ENCODE results near the gene EGFLAM.

The EGFLAM gene

DNA sequence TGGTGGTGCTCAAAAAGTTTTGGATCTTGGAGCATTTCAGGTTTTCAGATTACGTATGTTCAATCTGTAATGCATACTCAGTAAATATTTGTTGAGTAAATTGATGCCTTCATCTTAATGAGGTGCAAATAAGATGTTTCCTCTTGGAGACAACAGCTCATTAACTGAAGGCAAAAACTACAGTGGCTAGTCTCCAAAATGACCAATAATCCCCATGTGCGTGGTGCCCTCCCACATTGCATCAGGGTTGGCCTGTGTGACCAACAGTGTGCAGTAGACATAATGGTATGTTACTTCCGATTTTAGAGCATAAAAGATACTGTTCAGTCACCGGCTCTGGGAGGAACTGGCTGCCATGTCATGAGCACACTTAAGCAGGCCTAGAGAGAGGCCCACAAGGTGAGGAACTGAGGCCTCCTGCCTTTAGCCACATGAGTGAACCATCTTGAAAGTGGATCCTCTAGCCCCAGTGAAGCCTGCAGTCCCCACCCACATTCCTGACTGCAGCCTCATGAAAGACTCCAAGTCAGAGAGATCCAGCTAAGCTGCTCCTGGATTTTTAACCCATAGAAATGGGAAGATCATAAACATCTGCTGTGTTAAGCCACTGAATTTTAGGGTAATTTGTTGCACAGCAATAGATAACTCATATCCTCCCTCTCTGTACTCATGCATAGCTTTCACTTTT is 242.4 kb downstream of the EGFLAM start:
- Histone ChIP-seq H3K4me1 (ENCODE audit: control insufficient read depth, insufficient read depth, low read length) (no peaks in the 10 kb centered on the region), H3K27me3 (ENCODE audit: control insufficient read depth, insufficient read depth, low read length, poor library complexity, severe bottlenecking) (no peaks in the 10 kb centered on the region), H3K4me3 (ENCODE audit: insufficient read depth, low read depth, low read length) (no peak overlapping the region), H3K36me3 (ENCODE audit: control insufficient read depth, insufficient read depth, low read length) (no peaks in the 10 kb centered on the region), H3K27ac (ENCODE audit: insufficient read depth, low read depth, low read length, poor library complexity, severe bottlenecking) (no peak overlapping the region), H3K9me3 (ENCODE audit: control insufficient read depth, low read length) (no peaks in the 10 kb centered on the region)
- WGBS, 2 experiments = 95 to 96% methylated on average over 4 of the region's 4 CpGs

DNA sequence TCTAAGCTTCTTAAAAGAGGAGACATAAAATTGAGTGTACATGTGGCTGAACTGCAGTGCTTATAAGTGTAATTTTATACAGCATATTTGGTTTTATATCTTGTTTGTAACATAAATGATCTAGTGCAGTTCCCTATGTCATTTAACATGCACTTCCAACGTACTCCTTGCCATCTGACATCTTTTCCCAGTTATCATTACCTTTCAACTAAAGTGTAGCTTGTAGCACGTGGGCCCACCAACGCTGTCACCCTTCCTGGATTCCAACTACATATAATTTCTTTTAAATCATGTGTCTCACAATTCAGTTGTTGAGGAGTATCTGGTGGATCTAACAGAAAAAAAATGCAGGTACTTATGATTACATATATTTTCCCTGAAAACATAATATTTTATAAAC is 247.9 kb downstream of the EGFLAM start:
- Histone ChIP-seq H3K4me1 (ENCODE audit: control insufficient read depth, insufficient read depth, low read length) (no peaks in the 10 kb centered on the region), H3K27ac (ENCODE audit: insufficient read depth, low read depth, low read length, poor library complexity, severe bottlenecking) (no peak overlapping the region), H3K36me3 (ENCODE audit: control insufficient read depth, insufficient read depth, low read length) (no peaks in the 10 kb centered on the region), H3K27me3 (ENCODE audit: control insufficient read depth, insufficient read depth, low read length, poor library complexity, severe bottlenecking) (no peaks in the 10 kb centered on the region), H3K4me3 (ENCODE audit: insufficient read depth, low read depth, low read length) (no peak overlapping the region), H3K9me3 (ENCODE audit: control insufficient read depth, low read length) (no peaks in the 10 kb centered on the region)
- 76 to 95% methylated on average over 3 of the region's 3 CpGs for WGBS, 2 experiments

DNA sequence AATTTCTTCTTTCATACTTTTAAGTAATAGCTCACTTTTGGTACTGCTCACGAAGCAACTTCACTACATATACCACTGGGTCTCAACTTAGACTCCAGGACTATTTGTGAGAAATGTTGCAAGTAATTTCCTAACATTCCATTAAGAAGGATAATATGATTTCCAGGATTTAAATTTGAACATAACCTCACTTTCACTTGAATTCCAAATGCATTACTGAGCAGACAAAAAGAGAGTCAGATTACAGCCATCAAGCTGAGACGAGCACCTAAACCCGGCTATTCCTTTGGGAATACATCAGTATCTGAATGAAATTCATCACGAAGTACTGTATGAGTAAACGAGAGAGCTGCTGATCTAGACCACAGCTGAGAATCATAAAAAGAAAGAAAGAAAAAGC is 250.8 kb downstream of the EGFLAM start:
- no peaks in the 10 kb centered on the region for H3K27me3 ChIP-seq (ENCODE audit: control insufficient read depth, insufficient read depth, low read length, poor library complexity, severe bottlenecking)
- H3K4me1 ChIP-seq (ENCODE audit: control insufficient read depth, insufficient read depth, low read length) = peaks cover 5% of the 10 kb centered on the region
- H3K27ac ChIP-seq (ENCODE audit: insufficient read depth, low read depth, low read length, poor library complexity, severe bottlenecking) = no peak overlapping the region
- H3K36me3 ChIP-seq (ENCODE audit: control insufficient read depth, insufficient read depth, low read length) = no peaks in the 10 kb centered on the region
- no peak overlapping the region for H3K4me3 ChIP-seq (ENCODE audit: insufficient read depth, low read depth, low read length)
- H3K9me3 ChIP-seq (ENCODE audit: control insufficient read depth, low read length) = no peaks in the 10 kb centered on the region
- 89 to 90% methylated on average over 5 of the region's 5 CpGs for WGBS, 2 experiments

Data from ectodermal cell (in vitro differentiated cells).